ENCODE results near the gene OR3A2.
"Not testable (repeated sequence)": the region's sequence is repeated elsewhere in the genome, so short reads cannot be mapped to it uniquely, and the experiment has no call there.

OR3A2 gene

DNA sequence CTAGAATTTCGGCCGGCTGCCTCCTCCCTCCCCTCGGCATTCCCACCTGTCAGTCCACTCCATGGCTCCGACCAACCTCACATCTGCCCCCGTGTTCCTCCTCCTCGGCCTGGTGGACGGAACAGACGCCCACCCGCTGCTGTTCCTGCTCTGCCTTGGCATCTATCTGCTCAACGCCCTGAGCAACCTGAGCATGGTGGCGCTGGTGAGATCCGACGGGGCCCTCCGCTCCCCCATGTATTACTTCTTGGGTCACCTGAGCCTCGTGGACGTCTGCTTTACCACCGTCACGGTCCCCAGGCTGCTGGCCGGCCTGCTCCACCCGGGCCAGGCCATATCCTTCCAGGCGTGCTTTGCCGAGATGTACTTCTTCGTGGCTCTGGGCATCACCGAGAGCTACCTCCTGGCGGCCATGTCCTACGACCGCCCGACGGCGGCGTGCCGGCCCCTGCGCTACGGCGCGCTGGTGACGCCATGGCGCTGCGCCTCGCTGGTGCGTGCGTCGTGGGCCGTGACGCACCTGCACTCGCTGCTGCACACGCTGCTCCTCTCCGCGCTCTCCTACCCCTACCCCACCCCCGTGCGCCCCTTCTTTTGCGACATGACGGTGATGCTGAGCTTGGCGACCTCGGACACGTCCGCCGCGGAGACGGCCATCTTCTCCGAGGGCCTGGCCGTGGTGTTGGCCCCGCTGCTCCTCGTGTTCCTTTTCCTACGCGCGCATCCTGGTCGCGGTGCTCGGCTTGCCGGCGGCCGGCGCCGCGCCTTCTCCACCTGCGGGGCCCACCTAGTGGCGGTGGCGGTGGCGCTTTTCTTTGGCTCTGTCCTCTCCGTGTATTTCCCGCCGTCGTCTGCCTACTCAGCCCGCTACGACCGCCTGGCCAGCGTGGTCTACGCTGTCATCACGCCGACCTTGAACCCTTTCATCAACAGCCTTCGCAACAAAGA lies at the start of gene OR3A2:
OR3A2 (minus strand) TSS at position 440 of the 948 bp plus-strand sequence.
- no peak for DNase-seq

DNA sequence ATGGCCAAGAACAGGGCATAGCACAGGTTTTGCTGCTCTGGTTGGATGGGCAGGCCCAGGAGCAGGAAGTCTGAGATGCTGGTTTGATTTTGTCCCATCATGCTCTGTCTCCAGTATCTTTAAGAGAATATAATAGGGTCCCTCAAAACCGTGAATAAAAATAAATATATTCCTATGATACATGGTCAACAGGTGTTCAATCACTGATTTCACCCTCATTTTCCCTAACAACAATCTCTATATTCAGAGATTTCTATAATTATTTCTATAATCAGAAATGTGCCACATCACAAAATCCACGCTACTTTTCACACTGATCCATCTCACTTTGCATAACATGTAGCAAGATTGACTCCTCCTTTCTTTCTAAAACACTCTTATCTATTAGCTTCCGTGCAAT lies 47.6 kb upstream of the OR3A2 start, which contains the start of gene OR1E2:
OR1E2 (minus strand) TSS at position 101 of the 400 bp plus-strand sequence; CDS start at position 101, 0 bp downstream.
- DNase-seq = no peak

DNA sequence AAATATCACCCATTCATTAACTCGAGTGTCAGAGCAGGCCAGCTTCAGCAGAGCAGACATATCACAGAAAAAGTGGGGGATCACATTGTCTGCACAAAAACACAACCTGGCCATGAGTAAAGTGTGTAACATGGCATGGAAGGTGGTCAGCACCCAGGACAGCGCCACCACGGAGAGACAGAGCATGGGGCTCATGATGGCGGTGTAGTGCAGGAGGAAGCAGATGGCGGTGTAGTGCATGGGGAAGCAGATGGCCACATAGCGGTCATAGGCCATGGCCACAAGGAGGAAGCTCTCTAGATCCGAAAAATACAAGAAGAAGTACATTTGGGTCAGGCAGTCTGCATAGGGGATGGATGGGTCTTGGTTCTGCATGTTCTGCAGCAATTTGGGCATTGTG lies 47.1 kb upstream of the OR3A2 start:
- not testable (repeated sequence) for DNase-seq

DNA sequence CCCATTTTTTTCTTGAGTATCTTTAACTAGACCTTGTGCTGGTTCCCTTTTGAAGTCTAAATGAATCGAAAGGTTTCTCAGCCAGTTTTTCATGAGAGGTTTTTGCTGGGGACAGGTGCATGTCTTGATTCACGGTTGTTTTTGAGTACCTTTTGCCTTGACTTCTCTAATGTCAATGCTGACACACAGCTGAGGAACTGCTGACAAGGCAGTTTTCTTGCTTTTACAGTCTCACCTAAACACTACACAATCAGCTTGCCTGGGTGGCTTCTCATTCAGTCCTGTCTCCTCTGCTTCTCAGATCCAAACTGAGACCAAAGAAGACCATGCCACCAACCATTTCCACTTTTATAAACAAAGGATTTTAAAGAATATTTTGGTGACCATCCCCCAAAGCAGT lies 32.1 kb upstream of the OR3A2 start:
- no peak for DNase-seq

DNA sequence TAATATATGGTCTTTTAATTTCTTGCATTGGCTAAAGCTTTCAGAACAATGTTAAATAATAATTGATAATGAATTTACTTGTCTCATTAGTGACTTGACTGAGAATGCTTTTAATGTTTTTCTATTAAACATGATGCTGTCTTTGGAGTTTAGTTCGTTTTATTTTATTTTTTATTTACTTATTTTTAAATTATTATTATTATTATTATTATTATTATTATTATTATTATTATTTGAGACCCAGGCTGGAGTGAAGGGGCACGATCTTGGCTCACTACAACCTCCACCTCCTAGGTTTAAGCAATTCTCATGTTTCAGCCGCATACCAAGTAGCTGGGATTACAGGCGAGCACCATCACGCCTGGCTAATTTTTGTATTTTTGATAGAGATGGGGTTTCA lies 29.5 kb upstream of the OR3A2 start:
- no peak for DNase-seq

DNA sequence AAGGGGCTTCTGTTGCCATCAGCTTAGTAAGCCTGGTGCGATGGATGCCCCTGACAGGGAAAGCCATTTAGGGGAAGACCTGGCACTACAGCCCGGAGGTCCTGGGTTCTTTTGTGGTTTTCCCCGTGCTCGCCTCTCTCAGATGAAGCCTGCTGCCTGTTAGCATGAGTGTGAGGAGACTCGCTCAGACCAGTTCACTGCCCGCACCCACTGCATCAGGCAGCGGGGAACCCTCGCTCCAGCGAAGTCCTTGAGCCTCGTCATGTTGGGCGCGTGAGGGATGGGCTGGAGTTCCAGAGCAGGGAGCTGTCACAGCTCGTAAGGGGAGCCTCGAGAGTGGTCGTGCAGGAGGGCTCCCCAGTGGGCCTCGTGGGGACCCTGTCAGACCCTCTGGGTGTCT lies 26.1 kb upstream of the OR3A2 start:
- not testable (repeated sequence) for DNase-seq

DNA sequence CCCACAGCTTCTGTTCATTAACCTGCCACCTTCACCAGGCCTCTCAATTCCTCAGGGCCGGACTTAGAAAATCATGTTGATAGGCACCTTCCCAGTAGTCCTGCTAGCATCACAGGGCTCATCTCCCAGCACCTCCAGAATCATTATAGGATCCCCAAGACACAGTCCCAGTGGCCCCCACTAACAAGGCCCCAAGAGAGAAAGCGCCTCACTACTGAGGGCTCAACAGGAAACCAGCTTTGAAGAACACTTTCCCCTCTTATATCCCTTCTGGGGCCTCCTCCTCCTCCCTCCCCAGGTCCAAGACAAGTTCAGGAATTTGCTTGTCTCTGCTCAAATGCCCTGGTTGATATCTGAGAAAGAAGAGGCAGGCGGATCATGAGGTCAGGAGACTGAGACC lies 25.0 kb upstream of the OR3A2 start, which contains the start of gene OR3A3:
OR3A3 (plus strand) TSS at position 301 of the 400 bp plus-strand sequence.
- no peak for DNase-seq

DNA sequence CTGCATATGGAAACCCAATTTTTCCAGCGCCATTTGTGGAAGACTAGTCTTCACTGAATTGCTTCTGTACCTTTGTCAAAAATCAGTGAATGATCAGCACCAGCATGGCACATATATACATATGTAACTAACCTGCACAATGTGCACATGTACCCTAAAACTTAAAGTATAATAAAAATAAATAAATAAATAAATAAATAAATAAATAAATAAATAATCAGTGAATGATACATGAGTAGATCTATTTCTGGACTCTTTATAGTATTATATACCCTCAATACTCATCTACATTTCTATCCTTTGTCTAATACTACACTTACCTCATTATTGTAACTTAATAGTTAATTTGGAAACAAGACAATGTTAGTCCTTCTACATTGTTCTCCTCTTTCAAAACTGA lies 17.7 kb upstream of the OR3A2 start:
- not testable (repeated sequence) for DNase-seq

DNA sequence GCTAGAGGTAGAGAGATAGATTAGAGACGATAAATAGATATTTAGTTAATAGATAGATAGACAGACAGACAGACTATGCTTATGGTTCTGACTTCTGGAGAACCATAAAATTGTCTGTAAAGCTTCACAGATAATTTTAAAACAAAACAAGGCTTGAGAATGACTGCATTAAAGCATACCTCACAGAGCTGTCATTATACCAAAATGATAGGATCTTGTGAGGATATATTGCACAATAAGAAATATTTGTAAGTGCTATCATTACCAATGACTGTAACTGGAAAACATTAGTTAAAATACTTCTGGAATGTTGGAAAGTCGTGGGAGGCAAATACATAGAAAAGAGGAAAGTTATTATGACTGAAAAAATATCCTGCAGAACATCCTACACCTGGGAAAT lies 15.7 kb upstream of the OR3A2 start:
- no peak for DNase-seq

DNA sequence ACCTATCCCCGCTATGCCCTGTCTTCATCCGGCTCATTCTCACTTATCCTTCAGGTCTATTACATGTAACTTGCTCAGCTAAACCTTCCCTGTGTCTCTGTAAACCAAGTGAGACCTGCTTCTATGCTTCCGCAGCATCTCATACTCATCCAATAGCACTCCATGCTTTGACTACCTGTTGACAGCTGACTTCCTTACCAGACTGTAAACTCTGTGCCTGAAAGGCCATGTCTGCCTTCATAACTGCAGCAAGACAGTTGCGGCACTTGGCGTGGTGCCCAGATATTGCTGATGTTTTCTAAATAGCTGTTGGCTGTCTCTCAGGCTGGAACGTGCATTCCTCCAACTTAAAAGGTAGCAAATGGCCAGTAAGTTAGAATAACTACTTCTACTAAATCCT lies 13.9 kb upstream of the OR3A2 start:
- DNase-seq = no peak

DNA sequence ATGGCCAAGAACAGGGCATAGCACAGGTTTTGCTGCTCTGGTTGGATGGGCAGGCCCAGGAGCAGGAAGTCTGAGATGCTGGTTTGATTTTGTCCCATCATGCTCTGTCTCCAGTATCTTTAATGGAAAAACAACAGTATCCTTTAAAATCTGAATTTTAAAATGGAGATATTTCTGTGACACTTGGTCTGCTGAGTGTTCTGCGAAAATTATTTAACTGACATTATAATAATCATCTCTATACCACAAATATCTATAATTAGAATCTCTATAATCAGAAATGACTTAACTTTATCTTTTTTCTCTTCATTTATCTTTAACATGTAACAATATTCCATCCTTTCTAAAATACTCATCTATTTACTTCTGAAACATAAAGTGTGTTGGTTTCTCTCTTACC lies 12.2 kb upstream of the OR3A2 start, which contains the start of gene OR1E1:
OR1E1 (minus strand) TSS at position 101 of the 400 bp plus-strand sequence; CDS start at position 101, 0 bp downstream.
- DNase-seq = no peak

DNA sequence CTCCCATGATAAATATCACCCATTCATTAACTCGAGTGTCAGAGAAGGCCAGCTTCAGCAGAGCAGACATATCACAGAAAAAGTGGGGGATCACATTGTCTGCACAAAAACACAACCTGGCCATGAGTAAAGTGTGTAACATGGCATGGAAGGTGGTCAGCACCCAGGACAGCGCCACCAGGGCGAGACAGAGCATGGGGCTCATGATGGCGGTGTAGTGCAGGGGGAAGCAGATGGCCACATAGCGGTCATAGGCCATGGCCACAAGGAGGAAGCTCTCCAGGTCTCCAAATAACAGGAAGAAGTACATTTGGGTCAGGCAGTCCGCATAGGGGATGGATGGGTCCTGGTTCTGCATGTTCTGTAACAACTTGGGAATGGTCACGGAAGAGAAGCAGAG lies 11.7 kb upstream of the OR3A2 start:
- DNase-seq = not testable (repeated sequence)

DNA sequence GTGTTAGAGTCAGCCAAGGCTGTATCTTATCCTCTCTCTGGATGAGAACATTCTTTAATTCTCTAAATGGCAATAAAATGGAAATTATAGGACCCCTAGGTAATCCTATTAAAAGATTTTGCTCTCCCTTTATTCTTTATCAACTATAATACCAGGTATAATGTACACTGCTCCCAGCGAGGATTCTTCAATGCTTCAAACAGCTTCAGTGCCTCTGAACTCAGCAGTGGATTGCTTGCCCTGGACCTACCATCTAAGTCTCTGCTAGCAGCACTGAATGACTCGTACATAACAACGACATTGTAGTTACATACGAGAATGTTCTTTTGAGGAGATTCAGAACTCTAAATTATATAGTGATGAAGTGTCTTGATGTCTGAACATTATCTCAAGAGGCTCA lies 3.7 kb upstream of the OR3A2 start:
- no peak for DNase-seq

DNA sequence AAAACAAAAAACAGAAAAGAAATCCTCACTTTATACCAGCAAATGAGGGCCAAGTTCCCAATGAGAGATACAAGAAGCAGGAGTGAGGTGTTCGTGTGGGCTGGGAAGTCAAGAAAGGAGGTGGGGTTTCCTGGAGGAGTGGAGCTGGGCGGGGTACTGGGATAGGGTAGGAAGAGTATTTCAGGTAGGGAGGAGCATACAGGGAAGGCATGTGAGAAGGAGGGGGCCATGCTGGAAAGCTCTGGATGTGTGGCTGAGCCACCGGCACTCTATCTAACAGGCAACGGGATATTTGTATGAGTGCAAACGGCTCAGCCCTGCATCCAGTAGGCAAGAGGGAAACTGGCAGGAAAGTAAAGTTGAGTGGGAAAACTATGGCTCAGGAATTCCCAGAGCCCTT lies 4.2 kb downstream of the OR3A2 start:
- DNase-seq = no peak

DNA sequence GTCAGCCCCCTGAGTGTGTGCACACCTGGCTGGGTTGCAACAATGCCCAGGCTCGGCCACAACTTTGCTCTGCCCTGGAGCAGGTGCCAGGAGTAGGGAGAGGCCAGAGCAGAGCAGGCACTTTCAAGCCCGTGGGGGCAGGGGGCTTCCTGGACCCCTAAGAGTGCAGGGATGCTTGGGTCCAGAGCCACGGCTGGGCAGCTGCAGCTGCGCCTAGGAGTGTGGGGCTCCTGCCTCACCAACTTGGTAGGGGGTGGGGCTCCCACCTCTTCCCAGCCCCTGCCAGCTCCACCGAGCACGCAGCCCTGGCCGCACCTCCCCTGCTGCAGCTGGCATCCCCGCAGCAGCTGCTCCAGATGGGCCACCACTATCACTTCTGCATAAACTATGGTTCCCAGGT lies 7.8 kb downstream of the OR3A2 start:
- DNase-seq = no peak

DNA sequence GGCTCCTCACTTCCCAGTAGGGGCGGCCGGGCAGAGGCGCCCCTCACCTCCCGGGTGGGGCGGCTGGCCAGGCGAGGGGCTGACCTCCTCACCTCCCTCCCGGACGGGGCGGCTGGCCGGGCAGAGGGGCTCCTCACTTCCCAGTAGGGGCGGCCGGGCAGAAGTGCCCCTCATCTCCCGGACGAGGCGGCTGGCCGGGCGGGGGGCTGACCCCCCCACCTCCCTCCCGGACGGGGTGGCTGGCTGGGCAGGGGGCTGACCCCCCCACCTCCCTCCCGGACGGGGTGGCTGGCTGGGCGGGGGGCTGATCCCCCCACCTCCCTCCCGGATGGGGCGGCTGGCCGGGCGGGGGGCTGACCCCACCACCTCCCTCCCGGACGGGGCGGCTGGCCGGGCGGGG lies 14.9 kb downstream of the OR3A2 start:
- DNase-seq = not testable (repeated sequence)

DNA sequence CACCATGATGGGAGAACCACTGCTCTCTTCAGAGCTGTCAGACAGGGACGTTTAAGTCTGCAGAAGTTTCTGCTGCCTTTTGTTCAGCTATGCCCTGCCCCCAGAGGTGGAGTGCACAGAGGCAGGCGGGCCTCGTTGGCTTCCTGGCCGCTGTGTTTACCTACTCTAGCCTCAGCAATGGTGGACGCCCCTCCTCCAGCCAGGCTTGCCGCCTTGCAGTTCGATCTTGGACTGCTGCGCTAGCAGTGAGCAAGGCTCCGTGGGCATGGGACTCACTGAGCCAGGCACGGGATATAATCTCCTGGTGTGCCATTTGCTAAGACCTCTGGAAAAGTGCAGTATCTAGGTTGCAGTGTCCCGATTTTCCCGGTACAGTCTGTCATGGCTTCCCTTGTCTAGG lies 43.3 kb downstream of the OR3A2 start:
- DNase-seq = not testable (repeated sequence)

DNA sequence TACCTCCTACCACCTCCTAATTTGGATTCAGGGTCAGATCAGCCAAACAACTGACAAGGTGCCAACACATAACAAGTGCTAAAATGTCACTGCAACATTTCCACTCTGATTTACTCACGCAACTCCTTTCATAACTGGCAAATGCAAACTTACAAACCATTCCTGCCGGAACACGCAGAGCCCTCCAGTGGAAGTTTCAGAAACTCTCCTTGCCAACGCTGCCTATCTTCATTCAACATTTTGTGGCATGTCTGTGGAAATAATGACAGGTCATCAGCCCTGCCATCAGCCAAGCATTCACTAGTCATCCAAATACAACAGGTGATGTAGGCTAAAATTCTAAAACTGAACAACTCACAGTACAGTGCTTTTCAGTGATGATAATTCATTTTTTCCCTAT lies 50.2 kb downstream of the OR3A2 start:
- DNase-seq = no peak

DNA sequence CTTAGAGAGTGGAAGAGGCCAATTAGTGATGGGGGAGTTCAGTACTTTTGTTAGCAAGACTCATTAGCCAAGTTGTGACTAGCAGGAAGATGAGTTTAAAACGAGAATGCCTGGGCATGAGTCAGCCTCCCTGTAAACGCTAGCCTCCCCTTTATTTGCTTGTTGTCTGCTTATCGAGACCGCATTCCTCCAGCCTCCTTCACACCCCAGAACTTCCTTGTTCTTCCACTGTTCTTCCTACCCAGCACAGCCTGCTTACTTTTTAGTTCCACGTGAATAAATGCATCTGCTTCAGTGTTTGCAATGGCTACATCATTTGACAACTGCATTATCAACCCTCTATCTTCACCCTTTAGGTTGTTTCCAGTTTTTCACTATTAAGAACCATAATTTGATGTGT lies 67.8 kb downstream of the OR3A2 start:
- no peak for DNase-seq

DNA sequence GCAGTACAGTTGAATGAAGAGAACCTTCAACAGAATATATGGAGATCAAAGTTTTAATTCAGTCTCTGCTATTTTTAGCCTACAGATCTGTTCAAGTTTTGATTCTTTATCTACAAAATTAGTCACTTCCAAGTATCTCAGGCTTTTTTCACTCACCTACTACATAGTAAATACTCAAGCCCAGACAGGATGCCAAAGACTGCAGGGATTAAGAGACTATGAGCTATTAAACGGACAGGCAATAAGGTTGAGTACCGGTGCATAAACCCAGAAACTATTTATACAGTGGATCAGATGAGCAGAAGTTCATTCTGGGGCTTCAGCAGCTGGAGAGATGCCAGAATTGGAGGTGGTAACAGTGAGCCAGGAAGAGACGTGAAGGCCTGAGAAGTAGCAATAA lies 69.3 kb downstream of the OR3A2 start:
- no peak for DNase-seq

DNA sequence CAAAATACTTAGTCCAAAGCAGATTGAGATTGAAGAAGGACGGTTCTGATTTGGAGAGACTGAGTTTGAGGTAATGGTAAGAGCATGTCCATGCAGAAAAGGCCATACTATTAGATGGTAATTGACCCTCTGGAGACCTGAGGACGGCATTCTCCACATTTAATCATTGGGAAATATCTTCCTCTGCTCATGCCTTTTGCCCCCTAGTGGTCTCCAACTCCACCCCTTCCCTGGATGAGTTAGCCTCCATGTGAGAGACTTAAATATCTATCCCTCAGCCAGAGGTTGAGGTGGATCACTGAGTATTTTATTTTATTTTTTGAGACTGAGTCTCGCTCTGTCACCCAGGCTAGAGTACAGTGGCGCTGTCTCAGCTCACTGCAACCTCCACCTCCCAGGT lies 77.5 kb downstream of the OR3A2 start:
- DNase-seq = no peak

DNA sequence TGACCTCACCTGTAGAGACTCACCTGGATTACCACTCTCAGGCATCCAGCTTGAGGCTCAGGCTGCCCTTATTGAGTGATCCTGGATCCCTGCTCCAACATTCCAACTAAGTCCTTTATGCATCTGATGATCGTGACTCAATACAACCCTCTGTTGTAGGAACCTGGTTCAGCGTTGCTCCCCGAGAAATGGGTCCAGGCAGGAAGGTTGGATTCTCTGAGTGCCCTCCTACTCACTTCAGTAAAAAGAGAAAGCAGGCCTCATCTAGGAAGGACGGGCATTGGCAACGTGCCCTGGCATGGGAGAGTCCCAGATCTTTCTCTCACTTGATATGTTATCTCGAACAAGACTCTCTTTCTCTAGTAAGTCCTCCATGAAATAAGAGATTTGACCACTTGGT lies 87.8 kb downstream of the OR3A2 start, which contains the start of gene OR3A1:
OR3A1 (minus strand) TSS at position 101 of the 400 bp plus-strand sequence. CDS start 5,778 bp downstream, outside the sequence.
- no peak for DNase-seq

DNA sequence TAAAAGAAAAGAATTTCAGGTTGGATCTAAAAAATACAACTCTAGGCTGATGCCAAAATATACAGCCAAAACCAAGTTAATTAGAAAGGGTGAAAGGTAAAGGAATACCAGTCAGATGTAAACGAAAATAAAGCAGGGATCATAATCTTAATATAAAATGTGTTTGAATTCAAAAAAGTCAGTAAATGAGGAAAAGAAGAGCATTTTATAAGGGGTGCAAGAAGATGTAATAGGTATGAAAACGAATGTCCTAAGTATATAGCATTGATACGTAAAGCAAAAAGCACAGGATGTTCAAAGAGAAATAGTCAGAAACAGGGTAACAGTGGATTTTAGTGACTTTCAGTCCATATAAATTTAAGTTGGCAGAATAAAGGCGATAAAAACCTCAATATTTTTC lies 90.5 kb downstream of the OR3A2 start:
- DNase-seq = no peak

DNA sequence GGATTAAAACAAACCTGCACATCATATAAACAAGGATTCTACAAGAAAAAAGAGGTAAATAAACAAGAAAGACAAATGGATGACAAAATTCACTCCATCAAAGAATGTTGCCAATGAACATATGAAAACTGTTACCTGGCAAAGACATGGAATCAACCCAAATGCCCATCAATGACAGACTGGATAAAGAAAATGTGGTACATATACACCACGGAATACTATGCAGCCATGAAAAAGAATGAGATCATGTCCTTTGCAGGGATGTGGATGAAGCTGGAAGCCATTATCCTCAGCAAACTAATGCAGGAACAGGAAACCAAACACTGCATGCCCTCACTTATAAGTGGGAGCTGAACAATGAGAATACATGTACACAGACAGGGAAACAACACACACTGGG lies 92.6 kb downstream of the OR3A2 start:
- DNase-seq = not testable (repeated sequence)

All from NCI-H2171 (cell line).